ENCODE data around the gene DOCK2. TPM values are rescaled to one million over a fixed set of nuclear protein-coding genes. Genes with fewer than 3 reads are reported as not detected.

Gene DOCK2
- total RNA-seq, 3 donors from 2014 or later = 13.4 to 43.8 (median 19.8) TPM

DNA sequence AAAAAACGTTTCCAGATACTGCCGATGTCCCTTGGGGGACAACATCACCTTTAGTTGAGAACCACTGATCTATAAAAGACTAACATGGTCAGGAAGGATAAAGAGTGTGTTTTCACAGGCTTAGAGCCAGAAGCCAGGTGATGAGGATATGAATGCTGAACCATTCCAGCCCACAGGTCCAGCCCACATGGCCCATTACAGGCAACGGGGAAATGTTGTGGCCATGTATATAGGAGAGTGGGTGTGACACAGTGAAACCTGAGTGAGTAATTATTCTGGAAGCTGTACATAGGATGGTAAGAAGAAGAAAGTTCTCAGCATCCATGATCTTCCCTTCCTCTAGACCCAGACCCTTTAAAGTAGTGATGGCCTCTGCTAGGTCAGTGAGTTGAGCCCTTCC is 412.6 kb downstream of the DOCK2 start:
- H3K4me3 ChIP-seq = no peak overlapping the region
- no peak for TF ChIP-seq POLR2A (IDR thresholded peaks at IDR 0.05)
- no peak for TF ChIP-seq CTCF (IDR thresholded peaks at IDR 0.05)
- TF ChIP-seq POLR2AphosphoS5 (IDR thresholded peaks at IDR 0.05) = no peak
- no peaks in the 10 kb centered on the region for H3K27me3 ChIP-seq
- no peak overlapping the region for H3K27ac ChIP-seq
- DNase-seq (ENCODE audit: low spot score in 2 of 2) = no peak
- intact Hi-C loops (cut with DNase I; ENCODE audit: low total_unique reads) = no loop called here
- H3K36me3 ChIP-seq = no peaks in the 10 kb centered on the region
- no peaks in the 10 kb centered on the region for H3K9me3 ChIP-seq
- no peaks in the 10 kb centered on the region for H3K4me1 ChIP-seq

DNA sequence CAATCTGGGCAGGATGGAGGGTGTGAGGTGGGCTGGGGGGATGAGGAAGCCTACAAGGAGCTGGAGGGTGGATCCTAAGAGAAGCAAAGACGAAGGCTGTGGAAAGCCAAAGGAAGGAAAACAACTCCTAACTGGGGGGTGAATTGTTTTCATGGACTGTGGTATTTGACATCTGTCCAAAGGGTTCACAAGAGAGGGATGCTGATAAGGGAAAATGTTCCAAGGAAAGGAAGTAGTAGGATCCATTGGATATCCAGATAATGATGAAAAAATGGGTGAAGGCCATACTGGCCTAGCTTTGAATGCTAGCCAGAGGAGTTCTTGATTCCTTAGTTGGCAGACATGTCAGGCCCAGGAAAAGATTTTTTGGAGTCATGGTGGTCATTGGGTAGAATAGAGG is 416.8 kb downstream of the DOCK2 start:
- TF ChIP-seq CTCF (IDR thresholded peaks at IDR 0.05) (no peak), POLR2A (IDR thresholded peaks at IDR 0.05) (no peak), POLR2AphosphoS5 (IDR thresholded peaks at IDR 0.05) (no peak)
- H3K36me3 ChIP-seq = no peaks in the 10 kb centered on the region
- H3K4me1 ChIP-seq = no peaks in the 10 kb centered on the region
- H3K4me3 ChIP-seq = no peak overlapping the region
- no peaks in the 10 kb centered on the region for H3K9me3 ChIP-seq
- no peaks in the 10 kb centered on the region for H3K27me3 ChIP-seq
- no peak for DNase-seq (ENCODE audit: low spot score in 2 of 2)
- H3K27ac ChIP-seq = no peak overlapping the region
- intact Hi-C loops (cut with DNase I; ENCODE audit: low total_unique reads) = loop anchor here (2.0 kb wide), 1 partner anchor 63 kb away; no protein-coding TSS in a partner anchor

DNA sequence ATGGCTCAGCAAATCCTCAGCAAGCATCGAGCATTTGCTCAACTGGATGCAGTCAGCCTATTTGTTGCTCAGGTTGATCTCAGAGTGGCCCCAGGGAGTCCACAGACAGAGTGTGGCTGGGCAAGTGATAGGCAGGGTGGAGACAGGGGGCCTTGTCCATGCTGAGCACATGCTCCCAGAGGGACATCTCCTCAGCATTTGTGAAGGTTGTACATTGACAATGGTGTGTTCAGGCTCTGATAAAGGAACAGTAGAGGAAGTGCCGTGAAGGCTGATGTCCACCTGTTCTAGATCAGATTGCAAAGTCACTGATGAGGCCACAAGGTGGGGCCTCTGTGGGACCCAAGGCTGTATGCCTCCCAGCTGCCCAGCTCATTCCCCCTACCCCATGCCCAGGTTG is 418.5 kb downstream of the DOCK2 start:
- Histone ChIP-seq H3K4me1 (no peaks in the 10 kb centered on the region), H3K27ac (no peak overlapping the region), H3K9me3 (no peaks in the 10 kb centered on the region), H3K27me3 (no peaks in the 10 kb centered on the region), H3K36me3 (no peaks in the 10 kb centered on the region), H3K4me3 (no peak overlapping the region)
- no peak for DNase-seq (ENCODE audit: low spot score in 2 of 2)
- intact Hi-C loops (cut with DNase I; ENCODE audit: low total_unique reads) = loop anchor here (5.0 kb wide), 1 partner anchor 797 kb away; no protein-coding TSS in a partner anchor
- TF ChIP-seq POLR2AphosphoS5 (IDR thresholded peaks at IDR 0.05) (no peak), POLR2A (IDR thresholded peaks at IDR 0.05) (no peak), CTCF (IDR thresholded peaks at IDR 0.05) (no peak)

DNA sequence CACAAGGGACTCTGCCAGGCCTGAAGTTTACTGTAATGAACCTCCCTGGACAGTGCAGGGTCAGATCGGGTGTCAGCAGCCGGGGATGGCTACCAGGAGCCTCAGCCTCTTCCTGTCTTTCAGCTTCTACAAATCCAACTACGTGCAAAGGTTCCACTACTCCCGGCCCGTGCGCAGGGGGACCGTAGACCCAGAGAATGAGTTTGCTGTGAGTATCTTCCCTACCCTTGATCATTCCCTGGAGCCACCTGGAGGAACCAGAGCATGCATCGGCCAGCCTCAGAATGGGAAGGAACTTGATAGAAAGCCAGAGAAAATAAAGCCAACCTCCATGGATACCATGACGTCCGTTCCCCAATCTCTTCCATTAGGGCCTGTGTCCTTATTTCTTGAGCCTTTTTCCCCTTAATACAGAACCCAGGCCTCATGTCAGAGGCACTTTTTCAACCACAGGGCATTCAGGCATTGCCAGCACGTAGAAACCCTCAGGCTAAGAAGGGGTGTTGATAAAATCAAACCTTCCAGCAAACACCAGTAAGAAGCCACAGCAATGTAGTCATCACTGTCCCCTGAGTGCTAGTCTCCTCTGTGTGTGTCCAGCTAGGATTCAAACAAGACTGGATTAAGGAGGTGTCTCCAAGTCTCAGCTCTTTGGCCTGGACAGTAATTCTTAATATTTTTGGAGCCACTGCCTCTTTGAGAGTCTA is 419.6 kb downstream of the DOCK2 start:
- TF ChIP-seq POLR2A (IDR thresholded peaks at IDR 0.05) = no peak
- TF ChIP-seq POLR2AphosphoS5 (IDR thresholded peaks at IDR 0.05) = no peak
- TF ChIP-seq CTCF (IDR thresholded peaks at IDR 0.05) = no peak
- no peaks in the 10 kb centered on the region for H3K27me3 ChIP-seq
- no peak overlapping the region for H3K27ac ChIP-seq
- no peaks in the 10 kb centered on the region for H3K4me1 ChIP-seq
- no peak overlapping the region for H3K4me3 ChIP-seq
- no peaks in the 10 kb centered on the region for H3K9me3 ChIP-seq
- H3K36me3 ChIP-seq = no peaks in the 10 kb centered on the region
- intact Hi-C loops (cut with DNase I; ENCODE audit: low total_unique reads) = loop anchor here (5.0 kb wide), 1 partner anchor 796 kb away; no protein-coding TSS in a partner anchor
- DNase-seq (ENCODE audit: low spot score in 2 of 2) = no peak

DNA sequence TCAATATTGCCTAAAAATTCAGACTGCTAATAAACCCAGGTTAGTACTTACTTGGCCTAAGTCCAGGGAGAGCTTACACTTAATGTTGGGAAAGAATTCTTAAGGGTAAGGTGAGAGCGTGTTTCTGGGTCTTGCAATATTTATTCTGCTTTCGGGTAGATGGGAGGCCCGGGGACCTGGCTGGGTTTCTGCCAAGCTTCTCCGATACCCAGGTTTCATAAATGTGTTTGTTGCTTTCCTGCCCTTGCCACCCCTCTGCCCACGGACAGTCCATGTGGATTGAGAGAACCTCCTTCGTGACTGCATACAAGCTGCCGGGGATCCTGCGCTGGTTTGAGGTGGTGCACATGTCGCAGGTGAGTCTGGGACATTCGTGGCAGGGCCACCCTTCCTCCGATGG is 420.2 kb downstream of the DOCK2 start:
- no peaks in the 10 kb centered on the region for H3K36me3 ChIP-seq
- no peaks in the 10 kb centered on the region for H3K9me3 ChIP-seq
- intact Hi-C loops (cut with DNase I; ENCODE audit: low total_unique reads) = loop anchor here (5.0 kb wide), 1 partner anchor 795 kb away; no protein-coding TSS in a partner anchor
- no peak for DNase-seq (ENCODE audit: low spot score in 2 of 2)
- no peak overlapping the region for H3K27ac ChIP-seq
- no peaks in the 10 kb centered on the region for H3K27me3 ChIP-seq
- no peak overlapping the region for H3K4me3 ChIP-seq
- H3K4me1 ChIP-seq = no peaks in the 10 kb centered on the region
- TF ChIP-seq POLR2A (IDR thresholded peaks at IDR 0.05) (no peak), CTCF (IDR thresholded peaks at IDR 0.05) (no peak), POLR2AphosphoS5 (IDR thresholded peaks at IDR 0.05) (no peak)
